ENCODE results near the gene CIDEB.

Gene CIDEB

DNA sequence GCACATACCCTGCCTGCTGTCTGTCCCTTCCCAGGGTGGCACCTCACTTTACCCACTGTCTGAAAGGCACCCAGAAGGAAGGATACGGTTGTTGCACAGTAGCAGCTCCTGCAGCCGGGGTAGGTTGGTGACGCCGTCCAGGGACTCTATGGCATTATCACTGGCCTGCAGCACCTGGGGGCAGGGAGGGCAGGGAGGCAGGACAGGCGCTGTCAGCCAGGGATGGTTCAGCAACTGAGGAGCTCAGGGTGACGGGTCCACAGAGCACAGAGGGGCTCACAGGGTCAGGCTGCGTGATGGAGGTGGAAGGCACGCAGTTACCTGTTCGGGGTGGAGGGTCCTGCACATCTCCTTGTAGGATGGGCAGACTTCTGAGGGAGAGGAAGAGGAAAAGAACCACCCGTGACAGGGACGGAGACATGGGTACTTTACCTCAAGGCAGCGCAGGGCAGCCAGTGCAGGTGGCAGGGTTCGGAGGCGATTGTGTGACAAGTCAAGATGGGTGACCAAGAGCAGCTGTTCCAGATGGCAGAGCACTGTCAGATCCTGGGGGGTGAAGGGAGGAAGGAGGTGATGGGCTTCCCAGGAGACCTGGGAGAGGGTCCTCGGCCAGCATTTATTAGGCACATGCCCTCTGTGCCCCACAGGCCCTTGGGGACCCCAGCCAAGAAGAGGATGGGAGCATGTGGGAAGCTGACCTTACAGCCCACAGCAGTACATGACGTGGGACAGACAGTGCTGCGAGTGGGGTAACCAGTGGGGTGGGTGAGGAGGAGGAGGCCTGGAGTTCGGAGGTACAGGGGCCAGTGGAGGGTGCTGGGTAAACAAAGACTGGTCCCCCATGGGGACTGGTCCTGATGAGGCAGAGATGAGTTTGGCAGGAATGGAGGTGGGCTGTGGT is 41.2 kb downstream of the CIDEB start:
- DNase-seq: no peak

DNA sequence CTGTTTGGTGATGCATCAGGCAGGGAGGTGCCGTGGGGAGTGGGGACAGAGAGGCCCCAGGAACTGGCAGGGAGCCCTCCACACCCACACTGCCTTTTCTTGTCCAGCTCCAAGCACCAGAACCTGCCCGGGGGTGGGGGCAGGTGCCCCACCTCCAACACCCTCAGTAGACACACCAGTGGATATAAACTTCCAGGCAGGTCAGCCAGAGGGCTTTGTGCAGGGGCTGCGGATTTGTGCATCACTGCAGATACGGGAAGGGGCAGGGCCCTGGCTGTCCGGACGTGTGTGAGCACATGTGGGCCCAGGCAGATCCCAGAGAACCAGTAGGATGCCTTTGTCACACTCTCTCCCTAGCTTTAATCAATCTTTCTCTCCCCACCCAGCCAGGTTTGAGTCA is 43.5 kb downstream of the CIDEB start:
- DNase-seq: no peak

GRCh38 chr14:24263848-24264247 is 43.9 kb downstream of the CIDEB start:
- DNase-seq: no peak

DNA sequence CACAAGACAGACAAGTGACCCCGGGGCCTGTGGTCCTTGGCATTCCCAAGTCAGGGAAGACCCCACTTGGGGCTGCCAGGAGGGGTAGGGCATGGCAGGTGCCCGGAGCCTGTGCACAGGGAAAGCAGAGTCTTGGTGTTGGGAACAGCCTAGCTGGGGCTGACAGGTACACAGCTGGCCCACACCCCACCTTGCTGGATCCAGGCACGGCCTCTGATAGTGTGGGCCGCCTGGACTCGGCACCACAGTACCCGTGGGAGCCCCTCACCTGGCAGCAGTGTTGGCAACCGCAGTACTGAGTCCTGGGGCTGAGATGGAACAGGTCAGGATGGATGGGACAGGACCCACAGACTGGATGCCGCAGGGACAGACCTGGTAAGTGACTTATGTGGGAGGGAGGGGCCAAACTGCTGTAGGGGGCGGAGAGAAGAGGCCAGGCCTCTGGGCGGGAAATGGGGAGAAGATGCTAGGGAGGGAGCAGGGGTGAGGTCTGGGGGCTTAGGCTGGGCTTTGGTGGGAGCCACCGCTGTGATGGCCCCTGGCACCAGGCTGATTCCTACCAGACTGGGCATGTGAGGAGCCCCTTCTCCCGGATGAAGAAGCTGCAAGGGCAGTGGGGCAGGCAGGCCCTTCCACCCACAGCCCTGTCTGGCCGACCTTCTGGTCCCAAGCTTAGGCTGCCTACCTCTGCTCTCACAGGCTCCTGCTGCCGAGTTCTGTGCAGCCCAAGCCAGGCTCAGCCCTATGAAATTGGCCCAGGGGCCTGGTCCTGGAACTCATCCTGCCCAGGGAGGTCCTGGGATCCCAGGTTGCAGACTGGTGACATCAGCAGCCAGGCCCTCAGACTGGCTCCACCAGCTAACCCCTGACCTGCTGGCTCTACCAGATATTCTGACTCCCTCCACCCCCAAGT is 44.7 kb downstream of the CIDEB start, which contains the start of gene TGM1:
TSS of gene TGM1 (minus strand) at position 357 of the 913 bp plus-strand sequence. CDS start 825 bp downstream, outside the sequence.
- DNase-seq: no peak

DNA sequence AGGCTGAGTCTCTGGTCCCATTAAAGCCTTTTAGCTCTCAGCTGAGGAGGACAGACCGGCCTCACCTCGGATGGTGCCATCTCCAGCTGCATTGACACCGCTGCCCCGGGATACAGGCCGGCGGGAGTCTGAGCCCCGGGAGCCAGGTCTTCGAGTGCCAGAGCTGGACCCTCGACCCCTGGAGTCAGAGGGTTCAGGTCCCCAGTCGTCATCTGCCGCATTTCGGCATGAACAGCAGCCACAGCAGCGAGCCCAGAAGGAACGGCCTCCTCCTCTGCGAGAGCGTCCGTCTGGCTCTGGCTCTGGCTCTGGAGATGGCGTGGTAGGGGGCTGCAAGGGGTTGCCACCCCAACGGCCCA is 45.8 kb downstream of the CIDEB start:
- no peak for DNase-seq

DNA sequence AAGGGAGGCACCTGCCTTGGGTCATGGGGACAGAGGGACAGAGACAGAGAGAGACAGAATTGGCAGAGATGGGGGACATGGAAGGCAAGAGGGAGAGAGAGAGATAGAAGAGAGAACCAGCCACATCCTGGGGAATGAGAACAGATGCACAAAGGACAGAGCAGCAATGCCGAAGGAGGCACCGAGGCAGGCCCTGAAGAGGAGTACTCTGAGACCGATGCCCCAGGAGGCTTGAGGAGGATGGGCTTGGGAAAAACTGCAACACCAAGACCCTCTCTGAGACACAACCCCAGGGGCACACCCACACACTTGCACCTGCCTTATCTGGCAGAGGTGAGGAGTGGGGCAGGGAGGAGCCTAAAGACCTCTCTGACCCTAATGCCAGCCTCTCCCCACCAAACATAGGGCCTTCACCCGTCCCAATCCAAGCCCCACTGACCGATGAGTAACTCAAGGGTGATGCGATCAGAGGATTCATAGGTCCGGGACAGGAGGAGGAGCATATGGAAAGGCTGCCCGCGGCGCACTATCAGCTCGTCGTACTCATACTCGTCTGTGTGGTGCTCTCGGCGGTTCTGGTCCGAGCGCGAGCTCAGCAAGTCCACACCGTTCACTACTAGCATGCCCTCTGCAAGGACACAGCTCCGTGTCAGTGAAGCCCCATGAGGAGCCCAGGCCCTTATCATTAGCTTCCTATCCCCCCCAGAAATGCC is 46.4 kb downstream of the CIDEB start:
- no peak for DNase-seq

GRCh38 chr14:24260780-24261157 is 47.0 kb downstream of the CIDEB start:
- DNase-seq: no peak

- no peak for DNase-seq
These were observed 47.6 kb downstream of the CIDEB start for GRCh38 chr14:24260026-24260779.

DNA sequence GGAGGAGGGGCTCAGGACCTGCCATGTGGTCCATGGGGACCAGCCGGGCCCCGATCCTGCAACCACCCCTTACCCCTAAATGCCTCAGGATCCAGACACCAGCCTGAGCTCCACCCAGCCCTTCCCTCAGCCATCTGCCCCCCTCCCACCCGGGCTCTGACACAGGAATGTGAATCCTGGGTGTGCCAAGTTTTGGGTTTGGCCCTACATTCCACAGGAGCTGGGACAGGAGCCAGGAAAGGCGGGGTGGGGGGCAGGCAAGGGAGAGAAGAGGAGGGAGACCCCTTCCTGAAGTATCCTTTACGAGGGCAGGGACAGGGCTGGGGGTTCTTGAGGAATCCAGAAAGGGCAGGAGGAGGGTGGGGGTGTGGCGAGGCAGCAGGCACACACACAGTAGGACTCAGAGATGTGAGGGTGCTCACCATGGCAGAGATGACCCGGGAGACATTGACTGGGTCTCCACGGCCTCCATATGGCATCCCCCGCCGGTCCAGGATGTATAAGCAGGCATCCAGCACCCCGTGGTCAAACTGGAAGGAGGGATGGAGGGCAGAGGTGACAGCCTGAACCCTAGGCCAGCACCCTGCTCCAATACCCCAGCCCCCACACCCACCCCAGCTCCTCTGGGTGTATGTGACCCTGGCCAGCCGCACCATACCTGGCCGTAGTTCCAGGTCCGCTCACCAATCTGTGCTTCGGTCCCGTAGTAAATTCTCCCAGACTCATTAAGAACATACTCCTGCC is 48.3 kb downstream of the CIDEB start:
- no peak for DNase-seq

DNA sequence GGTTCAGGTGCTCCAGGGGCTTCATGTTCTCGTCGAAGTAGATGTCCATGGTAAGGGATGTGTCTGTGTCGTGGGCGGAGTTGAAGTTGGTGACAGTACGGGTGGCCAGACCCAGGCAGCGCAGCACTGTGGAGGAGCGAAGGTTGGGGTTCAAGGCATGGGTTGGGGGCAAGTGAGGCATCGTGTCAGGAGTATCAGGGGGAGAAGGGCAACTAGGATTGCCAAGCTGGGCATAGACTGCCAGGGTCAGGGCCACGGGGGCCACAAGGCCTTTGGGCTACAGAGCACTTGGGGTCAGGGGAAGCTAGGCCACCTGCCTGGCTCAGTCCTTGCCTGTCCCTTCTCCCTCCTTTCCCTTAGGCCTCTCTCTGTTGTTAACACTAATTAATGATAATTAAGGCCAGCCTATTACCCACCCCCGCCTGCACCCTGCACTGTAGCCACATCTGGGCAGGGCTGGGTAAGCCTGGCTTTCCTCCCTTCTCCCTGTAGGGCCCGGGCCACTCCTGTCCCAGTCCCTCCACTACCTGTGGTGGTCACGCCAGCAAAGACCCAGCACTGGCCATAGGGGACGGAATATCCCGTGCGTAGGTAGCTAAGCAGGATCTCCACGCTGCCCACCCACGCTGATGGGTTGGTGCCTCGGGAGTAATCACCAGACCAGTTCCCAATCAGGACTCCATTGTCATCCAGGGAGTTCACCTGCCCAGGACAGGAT is 49.1 kb downstream of the CIDEB start:
- no peak for DNase-seq

GRCh38 chr14:24258119-24258518 is 49.7 kb downstream of the CIDEB start:
- no peak for DNase-seq

DNA sequence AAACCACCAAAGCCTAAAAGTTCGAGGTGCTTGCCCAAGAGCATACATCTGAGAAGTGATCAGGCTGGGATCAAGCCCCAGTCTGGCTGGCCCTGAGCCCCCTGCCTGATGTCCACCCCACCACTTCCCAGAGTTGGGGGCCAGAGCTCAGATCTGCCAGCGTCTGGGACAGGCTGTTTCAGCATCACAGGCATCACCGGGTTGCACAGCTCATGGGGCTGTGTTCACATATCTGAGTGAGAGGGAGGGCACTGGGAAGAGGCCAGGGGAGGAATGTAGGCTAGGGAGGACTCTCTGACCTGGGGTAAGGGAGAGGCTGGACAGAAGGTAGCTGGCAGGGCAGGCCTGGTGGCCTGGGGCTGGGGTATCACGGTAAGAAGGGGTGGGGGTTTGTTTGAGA is 50.8 kb downstream of the CIDEB start:
- no peak for DNase-seq

- DNase-seq: no peak
These were observed 51.7 kb downstream of the CIDEB start for GRCh38 chr14:24255931-24256711.

- no peak for DNase-seq
These were observed 52.3 kb downstream of the CIDEB start for GRCh38 chr14:24255438-24255837.
